ENCODE measurements around the gene PCDHGB4. TPM values are rescaled to one million over a fixed set of nuclear protein-coding genes. Genes with fewer than 3 reads are reported as not detected.
A peak's percentile ranks its signal among the peaks of the same experiment; 100 is the strongest.

PCDHGB4 gene
- total and polyA plus RNA-seq, 9 of the 15 experiments (the other 6 are each of a cell fraction or from before 2014, with no cell fraction given): 0.01 to 0.14 (median 0.03) TPM; not detected in 5

- Histone ChIP-seq H3K9me3 (replicated peaks; ENCODE audit: control insufficient read depth, insufficient read depth, low read depth, low read length) (no peaks in the 10 kb centered on the region; the same call in 1 of the 2 replicates), H3K36me3 (ENCODE audit: control insufficient read depth, insufficient read depth, low read length) (no peaks in the 10 kb centered on the region), H3K79me2 (ENCODE audit: control insufficient read depth, insufficient read depth, low read length) (no peaks in the 10 kb centered on the region), H2AFZ (ENCODE audit: low read depth, low read length) (peak within 1 kb of the TSS; percentile 69), H3K27ac (ENCODE audit: extremely low read depth, low read depth, low read length) (no peak within 1 kb of the TSS), H3K9me1 (ENCODE audit: control insufficient read depth, insufficient read depth, low read length) (no peaks in the 10 kb centered on the region), H3K4me2 (ENCODE audit: insufficient read depth, low read length) (peak within 1 kb of the TSS; percentile 59), H4K20me1 (replicated peaks; ENCODE audit: control insufficient read depth, insufficient read depth, low read length) (no peaks in the 10 kb centered on the region), H3K4me1 (replicated peaks in 1 of 2; ENCODE audit: control insufficient read depth in 2 of 2, insufficient read depth in 2 of 2, low read length in 2 of 2) (peaks cover 0 to 27% of the 10 kb centered on the region in 2 experiments; a peak in 2 of 5 replicates), H3K4me3 (peak within 1 kb of the TSS; percentile 21), H3K27me3 (ENCODE audit: control insufficient read depth in 2 of 2, insufficient read depth in 2 of 2, low read length in 2 of 2) (peaks cover 7 to 33% of the 10 kb centered on the region in 2 experiments; a peak in 4 of 5 replicates), H3K9ac (ENCODE audit: insufficient read depth in 1 of 2, low read depth in 2 of 2, low read length in 2 of 2) (peak within 1 kb of the TSS in 1 of 2 experiments; percentile 48; a peak in 2 of 4 replicates)
- DNase-seq (ENCODE audit: extremely low read depth in 1 of 4, low spot score in 3 of 4): peak; percentile 49 to 61 (median 54)
- CTCF ChIA-PET (ENCODE audit: low intra/inter-chr PET ratio): interaction anchor here (0.5 to 1.5 kb wide), 6 partner anchors 8 to 401 kb away, joined by 3 to 4 read pairs (median 3); partner anchors contain the start of genes PCDHGA11 and PCDHGA2
- intact Hi-C loops (cut with micrococcal nuclease): loop anchor here (5.0 kb wide), 1 partner anchor 109 kb away; no protein-coding TSS in a partner anchor
- FAIRE-seq: peak; percentile 70
- TF ChIP-seq, protein P1, sequence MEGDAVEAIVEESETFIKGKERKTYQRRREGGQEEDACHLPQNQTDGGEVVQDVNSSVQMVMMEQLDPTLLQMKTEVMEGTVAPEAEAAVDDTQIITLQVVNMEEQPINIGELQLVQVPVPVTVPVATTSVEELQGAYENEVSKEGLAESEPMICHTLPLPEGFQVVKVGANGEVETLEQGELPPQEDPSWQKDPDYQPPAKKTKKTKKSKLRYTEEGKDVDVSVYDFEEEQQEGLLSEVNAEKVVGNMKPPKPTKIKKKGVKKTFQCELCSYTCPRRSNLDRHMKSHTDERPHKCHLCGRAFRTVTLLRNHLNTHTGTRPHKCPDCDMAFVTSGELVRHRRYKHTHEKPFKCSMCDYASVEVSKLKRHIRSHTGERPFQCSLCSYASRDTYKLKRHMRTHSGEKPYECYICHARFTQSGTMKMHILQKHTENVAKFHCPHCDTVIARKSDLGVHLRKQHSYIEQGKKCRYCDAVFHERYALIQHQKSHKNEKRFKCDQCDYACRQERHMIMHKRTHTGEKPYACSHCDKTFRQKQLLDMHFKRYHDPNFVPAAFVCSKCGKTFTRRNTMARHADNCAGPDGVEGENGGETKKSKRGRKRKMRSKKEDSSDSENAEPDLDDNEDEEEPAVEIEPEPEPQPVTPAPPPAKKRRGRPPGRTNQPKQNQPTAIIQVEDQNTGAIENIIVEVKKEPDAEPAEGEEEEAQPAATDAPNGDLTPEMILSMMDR (IDR thresholded peaks at IDR 0.05 in 2 of 3, conservative IDR thresholded peaks at IDR 0.05 in 1 of 3; ENCODE audit: insufficient read depth in 2 of 3, low read depth in 1 of 3, low read length in 3 of 3): peak; percentile 66 to 78 (median 72)
- peak; percentile 34 to 66 for TF ChIP-seq RAD21 (CRISPR knock-in tag; conservative IDR thresholded peaks at IDR 0.05 in 1 of 2, IDR thresholded peaks at IDR 0.05 in 1 of 2)
- no peak for TF ChIP-seq ZNF436 (CRISPR knock-in tag; IDR thresholded peaks at IDR 0.05)
- no peak for TF ChIP-seq BRD9 (IDR thresholded peaks at IDR 0.05; ENCODE audit: low read depth, partially characterized antibody)
- TF ChIP-seq ZSCAN29 (IDR thresholded peaks at IDR 0.05): peak; percentile 95
- TF ChIP-seq POLR2AphosphoS5 (IDR thresholded peaks at IDR 0.05; ENCODE audit: control insufficient read depth, insufficient read depth, low read depth, low read length): no peak
- TF ChIP-seq, protein P2, sequence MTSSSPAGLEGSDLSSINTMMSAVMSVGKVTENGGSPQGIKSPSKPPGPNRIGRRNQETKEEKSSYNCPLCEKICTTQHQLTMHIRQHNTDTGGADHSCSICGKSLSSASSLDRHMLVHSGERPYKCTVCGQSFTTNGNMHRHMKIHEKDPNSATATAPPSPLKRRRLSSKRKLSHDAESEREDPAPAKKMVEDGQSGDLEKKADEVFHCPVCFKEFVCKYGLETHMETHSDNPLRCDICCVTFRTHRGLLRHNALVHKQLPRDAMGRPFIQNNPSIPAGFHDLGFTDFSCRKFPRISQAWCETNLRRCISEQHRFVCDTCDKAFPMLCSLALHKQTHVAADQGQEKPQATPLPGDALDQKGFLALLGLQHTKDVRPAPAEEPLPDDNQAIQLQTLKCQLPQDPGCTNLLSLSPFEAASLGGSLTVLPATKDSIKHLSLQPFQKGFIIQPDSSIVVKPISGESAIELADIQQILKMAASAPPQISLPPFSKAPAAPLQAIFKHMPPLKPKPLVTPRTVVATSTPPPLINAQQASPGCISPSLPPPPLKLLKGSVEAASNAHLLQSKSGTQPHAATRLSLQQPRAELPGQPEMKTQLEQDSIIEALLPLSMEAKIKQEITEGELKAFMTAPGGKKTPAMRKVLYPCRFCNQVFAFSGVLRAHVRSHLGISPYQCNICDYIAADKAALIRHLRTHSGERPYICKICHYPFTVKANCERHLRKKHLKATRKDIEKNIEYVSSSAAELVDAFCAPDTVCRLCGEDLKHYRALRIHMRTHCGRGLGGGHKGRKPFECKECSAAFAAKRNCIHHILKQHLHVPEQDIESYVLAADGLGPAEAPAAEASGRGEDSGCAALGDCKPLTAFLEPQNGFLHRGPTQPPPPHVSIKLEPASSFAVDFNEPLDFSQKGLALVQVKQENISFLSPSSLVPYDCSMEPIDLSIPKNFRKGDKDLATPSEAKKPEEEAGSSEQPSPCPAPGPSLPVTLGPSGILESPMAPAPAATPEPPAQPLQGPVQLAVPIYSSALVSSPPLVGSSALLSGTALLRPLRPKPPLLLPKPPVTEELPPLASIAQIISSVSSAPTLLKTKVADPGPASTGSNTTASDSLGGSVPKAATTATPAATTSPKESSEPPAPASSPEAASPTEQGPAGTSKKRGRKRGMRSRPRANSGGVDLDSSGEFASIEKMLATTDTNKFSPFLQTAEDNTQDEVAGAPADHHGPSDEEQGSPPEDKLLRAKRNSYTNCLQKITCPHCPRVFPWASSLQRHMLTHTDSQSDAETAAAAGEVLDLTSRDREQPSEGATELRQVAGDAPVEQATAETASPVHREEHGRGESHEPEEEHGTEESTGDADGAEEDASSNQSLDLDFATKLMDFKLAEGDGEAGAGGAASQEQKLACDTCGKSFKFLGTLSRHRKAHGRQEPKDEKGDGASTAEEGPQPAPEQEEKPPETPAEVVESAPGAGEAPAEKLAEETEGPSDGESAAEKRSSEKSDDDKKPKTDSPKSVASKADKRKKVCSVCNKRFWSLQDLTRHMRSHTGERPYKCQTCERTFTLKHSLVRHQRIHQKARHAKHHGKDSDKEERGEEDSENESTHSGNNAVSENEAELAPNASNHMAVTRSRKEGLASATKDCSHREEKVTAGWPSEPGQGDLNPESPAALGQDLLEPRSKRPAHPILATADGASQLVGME (CRISPR knock-in tag; IDR thresholded peaks at IDR 0.05): no peak
- peak; percentile 33 to 37; a peak in 2 of 4 replicates for TF ChIP-seq NRF1 (conservative IDR thresholded peaks at IDR 0.05 in 1 of 2, IDR thresholded peaks at IDR 0.05 in 1 of 2)
- TF ChIP-seq NELFE (IDR thresholded peaks at IDR 0.05; ENCODE audit: insufficient read depth, insufficient read length): no peak
- POLR2A ChIA-PET: interaction anchor here (0.8 to 1.9 kb wide), 3 partner anchors 9 to 263 kb away, joined by 4 to 7 read pairs (median 4); partner anchors contain the start of gene PCDHGA11
- BruUV-seq (replicated peaks): no TSS peak
- WGBS (ENCODE audit: insufficient coverage, low coverage, missing lambda C conversion rate): 17% methylated on average over 25 of the region's 31 CpGs
- peak; percentile 91 for ATAC-seq
- in situ Hi-C loops (cut with MboI): no loop called here
Observed at GRCh38 chr5:141412854-141413539, 25.5 kb downstream of the PCDHGB4 start, which contains the start of gene PCDHGA10. TSS of gene PCDHGA10 (plus strand) at chr5:141412987. CDS start at chr5:141413176, 189 bp downstream.
